ENCODE measurements around the gene ANK3. TPM values are rescaled to one million over a fixed set of nuclear protein-coding genes. Genes with fewer than 3 reads are reported as not detected.

Gene ANK3
- total and polyA plus RNA-seq, 2 experiments from 2014 or later = 0.14 to 0.54 TPM

- Histone ChIP-seq H2AFZ (no peak overlapping the region), H4K20me1 (ENCODE audit: insufficient read depth) (no peaks in the 10 kb centered on the region), H3K27ac (no peak overlapping the region), H3K79me2 (ENCODE audit: insufficient read depth) (no peaks in the 10 kb centered on the region), H3K9me3 (ENCODE audit: low read depth) (no peaks in the 10 kb centered on the region), H3K9me2 (ENCODE audit: insufficient read depth) (no peaks in the 10 kb centered on the region), H3K4me1 (ENCODE audit: insufficient read depth) (peaks cover 54% of the 10 kb centered on the region), H3F3A (ENCODE audit: insufficient read depth) (peaks cover 41% of the 10 kb centered on the region), H3K9ac (no peak overlapping the region), H3K4me2 (ENCODE audit: unreplicated experiment) (peak overlapping the region; percentile 41), H3K27me3 (replicated peaks; ENCODE audit: insufficient read depth) (no peaks in the 10 kb centered on the region), H3K36me3 (ENCODE audit: low read depth) (no peaks in the 10 kb centered on the region), H3K4me3 (no peak overlapping the region)
- no peak for TF ChIP-seq EZH2 (IDR thresholded peaks at IDR 0.05; ENCODE audit: insufficient read depth, poor library complexity, severe bottlenecking)
- TF ChIP-seq EZH2phosphoT487 (IDR thresholded peaks at IDR 0.05; ENCODE audit: insufficient read depth, low read depth) = no peak
- in situ Hi-C loops (cut with MboI) = no loop called here
- DNase-seq = peak; percentile 48
- 38 to 41% methylated on average over 1 of the region's 1 CpG for WGBS, 2 experiments (ENCODE audit: low coverage in 1 of 2, low lambda C conversion rate in 2 of 2, missing lambda C conversion rate in 2 of 2)
These were observed 34.2 kb upstream of the ANK3 start for GRCh38 chr10:60423920-60424319.

- Histone ChIP-seq H3K27me3 (replicated peaks; ENCODE audit: insufficient read depth) (no peaks in the 10 kb centered on the region), H3F3A (ENCODE audit: insufficient read depth) (peaks cover 41% of the 10 kb centered on the region), H3K9ac (no peak overlapping the region), H3K4me1 (ENCODE audit: insufficient read depth) (peaks cover 44% of the 10 kb centered on the region), H3K4me3 (no peak overlapping the region), H3K27ac (no peak overlapping the region), H3K4me2 (ENCODE audit: unreplicated experiment) (no peak overlapping the region), H2AFZ (no peak overlapping the region), H3K36me3 (ENCODE audit: low read depth) (no peaks in the 10 kb centered on the region), H4K20me1 (ENCODE audit: insufficient read depth) (no peaks in the 10 kb centered on the region), H3K79me2 (ENCODE audit: insufficient read depth) (no peaks in the 10 kb centered on the region), H3K9me3 (ENCODE audit: low read depth) (no peaks in the 10 kb centered on the region), H3K9me2 (ENCODE audit: insufficient read depth) (no peaks in the 10 kb centered on the region)
- DNase-seq = no peak
- in situ Hi-C loops (cut with MboI) = no loop called here
- 97 to 98% methylated on average over 5 of the region's 5 CpGs for WGBS, 2 experiments (ENCODE audit: low coverage in 1 of 2, low lambda C conversion rate in 2 of 2, missing lambda C conversion rate in 2 of 2)
- TF ChIP-seq EZH2phosphoT487 (IDR thresholded peaks at IDR 0.05; ENCODE audit: insufficient read depth, low read depth) = no peak
These were observed 33.1 kb upstream of the ANK3 start for GRCh38 chr10:60422809-60423208.

GRCh38 chr10:60420991-60421894 lies 31.6 kb upstream of the ANK3 start:
- no peaks in the 10 kb centered on the region for H3K79me2 ChIP-seq (ENCODE audit: insufficient read depth)
- 76 to 79% methylated on average over 5 of the region's 5 CpGs for WGBS, 2 experiments (ENCODE audit: low coverage in 1 of 2, low lambda C conversion rate in 2 of 2, missing lambda C conversion rate in 2 of 2)

GRCh38 chr10:60419249-60419648 lies 29.6 kb upstream of the ANK3 start:
- H4K20me1 ChIP-seq (ENCODE audit: insufficient read depth) = no peaks in the 10 kb centered on the region
- no peak for TF ChIP-seq EZH2 (IDR thresholded peaks at IDR 0.05; ENCODE audit: insufficient read depth, poor library complexity, severe bottlenecking)
- TF ChIP-seq EZH2phosphoT487 (IDR thresholded peaks at IDR 0.05; ENCODE audit: insufficient read depth, low read depth) = no peak
- DNase-seq = no peak
- no peak overlapping the region for H3K4me3 ChIP-seq
- no peaks in the 10 kb centered on the region for H3K36me3 ChIP-seq (ENCODE audit: low read depth)
- H3K9me3 ChIP-seq (ENCODE audit: low read depth) = no peaks in the 10 kb centered on the region
- H3K79me2 ChIP-seq (ENCODE audit: insufficient read depth) = no peaks in the 10 kb centered on the region
- no peak overlapping the region for H2AFZ ChIP-seq
- no peak overlapping the region for H3K9ac ChIP-seq
- H3K27me3 ChIP-seq (replicated peaks; ENCODE audit: insufficient read depth) = no peaks in the 10 kb centered on the region
- H3F3A ChIP-seq (ENCODE audit: insufficient read depth) = peaks cover 15% of the 10 kb centered on the region
- no peaks in the 10 kb centered on the region for H3K9me2 ChIP-seq (ENCODE audit: insufficient read depth)
- in situ Hi-C loops (cut with MboI) = no loop called here
- H3K4me2 ChIP-seq (ENCODE audit: unreplicated experiment) = no peak overlapping the region
- peaks cover 29% of the 10 kb centered on the region for H3K4me1 ChIP-seq (ENCODE audit: insufficient read depth)
- no peak overlapping the region for H3K27ac ChIP-seq

More at GRCh38 chr10:60420991-60421894, 31.6 kb upstream of the ANK3 start:
- Histone ChIP-seq H3F3A (ENCODE audit: insufficient read depth) (peaks cover 29% of the 10 kb centered on the region), H3K27ac (no peak overlapping the region), H2AFZ (no peak overlapping the region), H3K4me3 (no peak overlapping the region), H3K4me2 (ENCODE audit: unreplicated experiment) (no peak overlapping the region), H3K9me3 (ENCODE audit: low read depth) (no peaks in the 10 kb centered on the region), H3K9me2 (ENCODE audit: insufficient read depth) (no peaks in the 10 kb centered on the region), H3K27me3 (replicated peaks; ENCODE audit: insufficient read depth) (no peaks in the 10 kb centered on the region), H3K4me1 (ENCODE audit: insufficient read depth) (peaks cover 37% of the 10 kb centered on the region), H3K36me3 (ENCODE audit: low read depth) (no peaks in the 10 kb centered on the region), H4K20me1 (ENCODE audit: insufficient read depth) (no peaks in the 10 kb centered on the region), H3K9ac (no peak overlapping the region)
- DNase-seq = no peak
- in situ Hi-C loops (cut with MboI) = no loop called here
- TF ChIP-seq EZH2 (IDR thresholded peaks at IDR 0.05; ENCODE audit: insufficient read depth, poor library complexity, severe bottlenecking) (no peak), EZH2phosphoT487 (IDR thresholded peaks at IDR 0.05; ENCODE audit: insufficient read depth, low read depth) (no peak)
